GM18909 (cell line): Measurements from ENCODE around the gene PSMD13.
"Not testable (repeated sequence)": the region's sequence is repeated elsewhere in the genome, so short reads cannot be mapped to it uniquely, and the experiment has no call there.

Experiments used
- ATAC-seq: cut with Tn5 transposase; IDR thresholded peaks from one replicate; pipeline ENCODE4 v1.9.1; 2021; ENCODE audit warnings: mild to moderate bottlenecking; ENCODE audit not compliant: unreplicated experiment, poor library complexity

PSMD13 gene

GRCh38 chr11:285021-285893 is 48.5 kb downstream of the PSMD13 start:
- no peak for ATAC-seq

GRCh38 chr11:285894-286220 is 49.1 kb downstream of the PSMD13 start:
- ATAC-seq = no peak

GRCh38 chr11:286977-287820 is 50.4 kb downstream of the PSMD13 start:
- ATAC-seq = not testable (repeated sequence)

- ATAC-seq = no peak
Observed at GRCh38 chr11:287821-288477, 51.2 kb downstream of the PSMD13 start.

GRCh38 chr11:288478-289397 is 52.0 kb downstream of the PSMD13 start, which contains the start of gene PGGHG:
TSS of gene PGGHG (plus strand) at chr11:289126. CDS start at chr11:289817, 691 bp downstream.
- ATAC-seq = peak; percentile 58

- ATAC-seq = no peak
Observed at GRCh38 chr11:289398-289711, 52.6 kb downstream of the PSMD13 start.

- ATAC-seq = no peak
Observed at GRCh38 chr11:289712-290620, 53.2 kb downstream of the PSMD13 start.

- ATAC-seq = no peak
Observed at GRCh38 chr11:290621-291231, 54.0 kb downstream of the PSMD13 start.

- no peak for ATAC-seq
Observed at GRCh38 chr11:291281-292210, 54.8 kb downstream of the PSMD13 start.

GRCh38 chr11:292211-293121 is 55.7 kb downstream of the PSMD13 start:
- no peak for ATAC-seq

GRCh38 chr11:293271-293851 is 56.6 kb downstream of the PSMD13 start:
- no peak for ATAC-seq

- ATAC-seq = no peak
Observed at GRCh38 chr11:293852-294661, 57.3 kb downstream of the PSMD13 start.

- no peak for ATAC-seq
Observed at GRCh38 chr11:294780-295179, 58.0 kb downstream of the PSMD13 start.

- no peak for ATAC-seq
Observed at GRCh38 chr11:295351-296170, 58.8 kb downstream of the PSMD13 start.
